Measurements from ENCODE around the gene ESRP2.

Gene ESRP2

DNA sequence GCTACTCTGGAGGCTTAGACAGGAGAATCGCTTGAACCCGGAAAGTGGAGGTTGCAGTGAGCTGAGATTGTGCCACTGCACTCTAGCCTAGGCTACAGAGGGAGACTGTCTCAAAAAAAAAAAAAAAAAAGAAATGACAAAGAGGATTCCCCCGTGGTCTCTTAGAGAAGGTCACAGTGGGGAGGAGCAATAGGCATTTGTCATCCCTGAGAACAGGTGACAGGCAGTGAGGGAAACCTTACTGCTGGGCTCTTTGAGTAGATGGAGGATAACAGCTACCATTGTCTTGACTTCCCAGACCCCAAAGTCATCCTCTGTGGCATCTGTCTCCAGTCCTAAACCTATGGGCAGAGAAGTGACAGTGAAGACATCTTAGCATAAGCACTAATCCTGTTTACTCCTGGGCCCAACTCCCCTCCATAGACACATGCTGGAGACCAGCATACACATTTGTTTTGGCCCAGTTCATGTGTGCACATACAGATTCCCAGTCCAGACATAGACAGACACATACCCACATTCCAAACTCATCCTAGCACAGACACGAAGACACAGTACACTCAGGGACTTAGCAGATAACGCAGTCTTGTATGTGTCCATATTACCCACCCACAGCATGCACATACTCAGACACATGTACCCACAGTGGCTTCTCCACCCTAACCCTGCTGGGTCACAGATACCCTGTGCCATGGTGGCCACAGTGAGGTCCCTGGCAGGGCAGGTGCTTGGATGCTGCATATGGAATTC lies 2.7 kb downstream of the ESRP2 start:
- Histone ChIP-seq H3K4me3 (ENCODE audit: low read length) (no peak overlapping the region), H3K27ac (ENCODE audit: low read length) (no peak overlapping the region)
- TF ChIP-seq EZH2phosphoT487 (IDR thresholded peaks at IDR 0.05; ENCODE audit: low read length) = no peak
- TF ChIP-seq EZH2 (optimal IDR thresholded peaks at IDR 0.05; ENCODE audit: low read depth, low read length) = no peak
- TF ChIP-seq CTCF (IDR thresholded peaks at IDR 0.05; ENCODE audit: low read length) = no peak

GRCh38 chr16:68232335-68232734 lies 3.6 kb downstream of the ESRP2 start:
- no peak overlapping the region for H3K27ac ChIP-seq (ENCODE audit: low read length)
- DNase-seq = no peak
- no peaks in the 10 kb centered on the region for H3K9me3 ChIP-seq (replicated peaks; ENCODE audit: insufficient read depth, low read length)
- TF ChIP-seq CTCF (IDR thresholded peaks at IDR 0.05; ENCODE audit: low read length) = no peak
- TF ChIP-seq EZH2 (optimal IDR thresholded peaks at IDR 0.05; ENCODE audit: low read depth, low read length) = no peak
- no peak for TF ChIP-seq EZH2phosphoT487 (IDR thresholded peaks at IDR 0.05; ENCODE audit: low read length)
- no peaks in the 10 kb centered on the region for H3K79me2 ChIP-seq (ENCODE audit: low read length)
- H2AFZ ChIP-seq (ENCODE audit: low read length) = no peak overlapping the region
- no peaks in the 10 kb centered on the region for H3K27me3 ChIP-seq (replicated peaks; ENCODE audit: insufficient read depth, low read length)
- no peaks in the 10 kb centered on the region for H3K36me3 ChIP-seq (replicated peaks; ENCODE audit: insufficient read depth, low read length)
- H3F3A ChIP-seq (ENCODE audit: insufficient read depth, low read length) = peaks cover 16% of the 10 kb centered on the region
- no peaks in the 10 kb centered on the region for H4K20me1 ChIP-seq (ENCODE audit: insufficient read depth, low read length)
- no peak overlapping the region for H3K4me2 ChIP-seq (ENCODE audit: low read depth, low read length)
- H3K4me1 ChIP-seq (ENCODE audit: low read length) = peaks cover 15% of the 10 kb centered on the region
- H3K9me2 ChIP-seq (replicated peaks; ENCODE audit: insufficient read depth, low read length) = no peaks in the 10 kb centered on the region
- no peak overlapping the region for H3K9ac ChIP-seq (ENCODE audit: low read length)
- no peak overlapping the region for H3K4me3 ChIP-seq (ENCODE audit: low read length)

More for the DNA sequence above, 2.7 kb downstream of the ESRP2 start:
- Histone ChIP-seq H3K4me2 (ENCODE audit: low read depth, low read length) (no peak overlapping the region), H3K79me2 (ENCODE audit: low read length) (no peaks in the 10 kb centered on the region), H3K36me3 (replicated peaks; ENCODE audit: insufficient read depth, low read length) (no peaks in the 10 kb centered on the region), H3K9me2 (replicated peaks; ENCODE audit: insufficient read depth, low read length) (no peaks in the 10 kb centered on the region), H3F3A (ENCODE audit: insufficient read depth, low read length) (peaks cover 9% of the 10 kb centered on the region), H4K20me1 (ENCODE audit: insufficient read depth, low read length) (no peaks in the 10 kb centered on the region), H3K4me1 (ENCODE audit: low read length) (peaks cover 12% of the 10 kb centered on the region), H3K9ac (ENCODE audit: low read length) (no peak overlapping the region), H2AFZ (ENCODE audit: low read length) (no peak overlapping the region), H3K27me3 (replicated peaks; ENCODE audit: insufficient read depth, low read length) (no peaks in the 10 kb centered on the region), H3K9me3 (replicated peaks; ENCODE audit: insufficient read depth, low read length) (no peaks in the 10 kb centered on the region)
- DNase-seq = no peak

DNA sequence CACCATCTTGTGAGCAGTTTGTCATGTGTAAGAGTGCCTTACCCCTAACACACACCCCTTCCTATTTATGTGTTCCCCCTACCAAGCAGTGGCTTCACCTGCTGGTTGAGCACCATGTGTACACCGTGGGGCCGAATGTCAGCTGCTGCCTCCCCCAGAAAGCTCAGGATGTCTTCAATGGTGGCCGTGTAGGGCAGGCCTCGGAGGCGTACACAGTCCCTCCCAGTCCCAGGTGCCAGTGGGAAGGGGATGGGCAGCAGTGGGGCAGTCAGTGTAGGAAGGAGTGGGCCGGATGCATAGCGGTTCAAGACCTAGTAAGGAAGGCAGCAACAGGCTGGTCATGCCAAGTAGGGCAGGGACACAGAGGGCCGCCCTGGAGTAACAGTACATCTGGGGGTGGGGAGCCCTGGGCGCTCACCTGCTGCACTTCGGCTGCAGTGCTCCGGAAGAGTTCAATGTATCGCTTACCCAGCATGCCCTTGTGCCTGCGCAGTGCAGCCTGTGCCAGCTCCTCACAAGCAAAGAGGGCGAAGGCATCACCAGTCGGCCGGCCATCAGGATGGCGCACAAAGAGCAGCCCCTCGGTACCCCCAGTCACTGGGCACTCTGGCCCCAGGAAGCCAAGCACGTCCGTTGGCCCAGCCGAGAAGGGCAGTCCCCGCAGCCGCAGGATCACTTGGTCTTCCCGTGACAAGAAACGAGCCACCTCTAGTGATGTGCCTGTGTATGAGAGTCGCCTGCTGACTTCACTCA lies 4.4 kb downstream of the ESRP2 start:
- no peaks in the 10 kb centered on the region for H3K9me2 ChIP-seq (replicated peaks; ENCODE audit: insufficient read depth, low read length)
- no peaks in the 10 kb centered on the region for H3K36me3 ChIP-seq (replicated peaks; ENCODE audit: insufficient read depth, low read length)
- H3K9ac ChIP-seq (ENCODE audit: low read length) = no peak overlapping the region
- H3F3A ChIP-seq (ENCODE audit: insufficient read depth, low read length) = peaks cover 14% of the 10 kb centered on the region
- no peaks in the 10 kb centered on the region for H3K79me2 ChIP-seq (ENCODE audit: low read length)
- no peak overlapping the region for H2AFZ ChIP-seq (ENCODE audit: low read length)
- H3K4me1 ChIP-seq (ENCODE audit: low read length) = peaks cover 17% of the 10 kb centered on the region
- no peak for TF ChIP-seq CTCF (IDR thresholded peaks at IDR 0.05; ENCODE audit: low read length)
- H3K4me3 ChIP-seq (ENCODE audit: low read length) = no peak overlapping the region
- H3K27me3 ChIP-seq (replicated peaks; ENCODE audit: insufficient read depth, low read length) = no peaks in the 10 kb centered on the region
- H3K27ac ChIP-seq (ENCODE audit: low read length) = no peak overlapping the region
- H3K9me3 ChIP-seq (replicated peaks; ENCODE audit: insufficient read depth, low read length) = no peaks in the 10 kb centered on the region
- DNase-seq = no peak
- H4K20me1 ChIP-seq (ENCODE audit: insufficient read depth, low read length) = no peaks in the 10 kb centered on the region
- no peak overlapping the region for H3K4me2 ChIP-seq (ENCODE audit: low read depth, low read length)

All from MM.1S (cell line).